ENCODE results near the gene SKP2.

SKP2 gene

DNA sequence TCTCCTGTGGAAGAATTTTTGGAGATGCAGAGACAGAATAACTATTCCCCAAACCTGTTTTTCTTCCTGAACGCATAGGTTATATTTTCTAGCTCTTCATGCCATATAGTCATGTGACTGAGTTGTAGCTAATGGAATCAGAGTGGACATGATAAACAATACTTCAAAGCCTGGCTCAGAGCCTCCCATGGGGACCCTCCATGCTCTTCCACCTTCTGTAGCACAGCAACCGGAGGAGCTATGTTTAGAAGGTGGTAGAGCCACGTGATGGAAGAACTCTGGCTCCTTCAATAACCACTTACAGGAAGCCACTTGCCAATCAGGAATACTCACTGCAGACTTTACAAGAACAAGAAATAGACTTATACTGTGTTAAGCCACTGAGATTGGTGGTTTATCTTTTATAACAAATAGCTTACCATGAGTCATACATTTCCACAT lies 50.6 kb downstream of the SKP2 start:
- FAIRE-seq: no peak

- FAIRE-seq: no peak
Measured at GRCh38 chr5:36205329-36205728, 53.4 kb downstream of the SKP2 start.

GRCh38 chr5:36206913-36207312 lies 55.0 kb downstream of the SKP2 start:
- no peak for FAIRE-seq

DNA sequence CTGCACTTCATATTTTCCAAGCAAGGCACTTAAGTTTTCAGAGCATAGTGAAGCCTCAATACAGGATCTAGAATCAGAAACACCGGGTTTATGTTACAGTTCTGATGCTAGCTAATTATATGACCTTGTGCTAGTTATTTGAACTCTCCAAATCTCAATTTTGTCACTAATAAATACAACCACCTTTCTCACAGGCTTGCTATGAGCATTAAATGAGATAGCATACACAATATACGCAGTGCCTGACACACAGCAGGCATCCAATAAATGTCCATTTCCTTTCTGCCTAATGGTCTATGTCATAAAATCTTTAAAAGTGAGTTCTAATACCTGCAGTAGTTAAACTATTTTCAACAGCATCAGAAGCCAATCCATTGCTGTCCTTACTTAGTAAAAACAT lies 56.9 kb downstream of the SKP2 start:
- no peak for FAIRE-seq

DNA sequence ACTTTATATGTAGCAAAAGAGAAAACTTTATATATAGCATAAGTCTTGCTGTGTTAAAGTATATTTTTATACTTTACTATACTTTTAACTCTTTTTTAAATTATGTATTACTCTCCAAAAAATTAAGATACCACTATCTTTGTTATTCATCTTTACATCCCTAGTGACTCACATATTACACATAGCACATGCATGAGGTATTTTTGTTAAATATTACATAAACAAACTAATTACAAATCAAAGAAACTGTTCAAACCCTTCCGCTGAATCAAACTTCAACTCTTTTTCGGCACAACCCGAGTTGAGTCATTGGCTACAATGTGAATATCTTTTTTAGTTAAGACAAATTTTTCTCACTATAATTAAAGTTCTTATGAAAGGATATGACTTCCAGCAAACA lies 57.8 kb downstream of the SKP2 start:
- FAIRE-seq: no peak

DNA sequence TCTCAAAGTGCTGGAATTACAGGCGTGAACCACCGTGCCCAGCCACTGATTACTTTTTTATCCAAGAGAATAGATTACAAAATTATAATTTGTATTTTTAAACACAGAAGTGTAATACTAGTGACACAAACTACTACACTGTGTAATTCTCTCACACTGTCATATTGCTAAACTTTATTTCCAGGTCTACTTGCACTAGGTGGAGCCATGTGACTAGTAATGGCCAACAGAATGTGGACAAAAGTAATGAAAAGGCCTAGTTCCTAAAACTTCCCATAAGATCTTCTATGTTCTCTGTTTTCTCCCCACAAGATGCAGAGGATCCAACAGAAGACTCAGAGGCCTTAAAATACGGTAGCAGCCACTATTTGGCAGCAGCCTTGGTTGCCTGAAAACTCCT lies 62.5 kb downstream of the SKP2 start:
- FAIRE-seq: no peak

- FAIRE-seq: no peak
Measured at GRCh38 chr5:36215910-36216309, 64.0 kb downstream of the SKP2 start.

- FAIRE-seq: no peak
Measured at GRCh38 chr5:36217567-36217966, 65.7 kb downstream of the SKP2 start.

GRCh38 chr5:36217988-36218387 lies 66.1 kb downstream of the SKP2 start:
- FAIRE-seq: no peak

GRCh38 chr5:36222620-36223019 lies 70.7 kb downstream of the SKP2 start:
- no peak for FAIRE-seq

DNA sequence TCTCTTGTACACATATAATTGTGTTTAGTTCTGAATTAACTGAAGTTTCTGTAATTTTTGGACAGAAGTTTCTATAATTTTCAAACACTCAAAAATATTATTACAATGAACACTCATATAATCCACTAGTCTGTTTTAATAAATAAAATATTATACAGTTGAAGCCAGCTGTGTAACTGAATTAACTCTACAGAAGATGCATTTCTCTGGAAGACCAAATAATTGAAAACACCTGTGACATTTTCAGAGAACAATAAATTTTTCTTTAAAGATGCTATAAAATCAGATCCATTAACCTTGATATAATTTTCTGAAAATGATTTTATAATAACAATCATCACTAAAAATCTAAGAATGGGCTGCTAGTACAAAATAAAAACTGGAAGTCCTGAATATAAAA lies 75.1 kb downstream of the SKP2 start:
- FAIRE-seq: peak; percentile 24

DNA sequence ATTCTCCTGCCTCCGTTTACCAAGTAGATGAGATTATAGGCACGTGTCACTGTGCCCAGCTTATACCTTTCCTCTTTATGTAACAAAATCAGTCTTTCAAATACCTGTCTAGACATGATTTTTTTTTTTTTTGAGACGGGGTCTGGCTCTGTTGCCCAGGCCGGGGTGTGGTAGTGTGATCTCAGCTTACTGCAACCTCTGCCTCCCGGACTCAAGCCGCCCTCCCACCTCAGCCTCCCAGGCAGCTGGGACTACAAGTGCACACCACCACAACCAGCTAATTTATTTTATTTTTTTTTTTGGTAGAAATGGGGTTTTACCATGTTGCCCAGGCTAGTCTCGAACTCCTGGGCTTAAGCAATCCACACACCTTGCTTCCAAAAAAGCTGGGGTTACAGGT lies 76.6 kb downstream of the SKP2 start:
- no peak for FAIRE-seq

- no peak for FAIRE-seq
Measured at GRCh38 chr5:36230151-36230790, 78.4 kb downstream of the SKP2 start.

DNA sequence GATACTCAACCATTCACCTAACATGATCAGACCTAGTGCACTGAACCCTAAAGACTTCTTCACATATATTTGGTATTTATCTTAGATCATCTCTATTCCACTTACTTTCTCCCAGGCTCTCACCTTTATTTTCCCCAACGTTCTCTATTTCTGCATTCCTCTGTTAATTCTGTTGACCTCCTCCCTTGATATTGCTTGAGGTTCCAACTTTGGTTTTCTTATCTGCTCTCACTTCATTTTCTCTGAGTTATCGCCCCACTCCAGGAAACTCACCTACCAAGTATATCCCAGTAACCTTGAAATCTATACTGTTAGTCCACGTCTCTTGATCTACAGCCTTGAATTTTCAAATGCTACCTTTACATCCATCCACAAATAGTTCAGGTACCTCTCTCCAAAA lies 80.6 kb downstream of the SKP2 start:
- no peak for FAIRE-seq
